OCI-M1 (cell line): ENCODE results near the gene TMEM121.
"Not testable (repeated sequence)": the region's sequence is repeated elsewhere in the genome, so short reads cannot be mapped to it uniquely, and the experiment has no call there.

ENCODE experiments used
- DNase-seq: peaks from one replicate; lab custom pipeline; 2025; lab: John Stamatoyannopoulos, UW

Gene TMEM121

DNA sequence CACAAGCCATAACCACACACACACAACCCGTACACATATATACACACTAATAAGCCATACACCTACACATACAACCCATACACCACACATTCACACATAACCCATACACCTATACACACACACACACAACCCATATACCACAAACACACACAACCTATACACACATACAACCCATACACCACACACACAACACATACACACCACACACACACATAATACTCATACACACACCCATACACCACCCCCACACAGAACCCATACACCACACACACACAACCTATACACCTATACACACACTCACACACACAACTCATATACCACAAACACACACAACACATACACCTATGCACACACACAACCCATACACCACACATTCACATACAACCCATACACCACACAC, 44.1 kb downstream of the TMEM121 start:
- no peak for DNase-seq

GRCh38 chr14:105571181-105571951, 45.0 kb downstream of the TMEM121 start:
- not testable (repeated sequence) for DNase-seq

DNA sequence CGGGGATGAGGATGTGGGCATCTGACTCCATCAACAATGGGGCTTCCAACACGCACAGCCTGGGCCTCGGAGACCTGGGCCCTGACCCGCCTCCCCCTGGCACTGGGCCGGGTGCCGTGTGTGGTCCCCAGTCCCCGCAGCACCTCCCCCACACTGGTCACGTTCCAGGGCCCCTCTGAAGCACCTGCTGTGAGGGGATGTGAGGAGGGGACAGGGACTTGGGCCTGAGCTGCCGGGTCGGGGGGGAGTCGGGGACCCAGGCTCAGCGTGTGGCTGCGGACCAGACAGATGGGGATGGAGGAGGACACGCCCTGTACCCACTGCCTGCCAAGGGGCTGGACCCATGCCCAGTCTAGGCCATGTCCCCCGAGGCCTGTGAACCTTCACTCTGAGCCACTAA, 45.7 kb downstream of the TMEM121 start:
- not testable (repeated sequence) for DNase-seq

DNA sequence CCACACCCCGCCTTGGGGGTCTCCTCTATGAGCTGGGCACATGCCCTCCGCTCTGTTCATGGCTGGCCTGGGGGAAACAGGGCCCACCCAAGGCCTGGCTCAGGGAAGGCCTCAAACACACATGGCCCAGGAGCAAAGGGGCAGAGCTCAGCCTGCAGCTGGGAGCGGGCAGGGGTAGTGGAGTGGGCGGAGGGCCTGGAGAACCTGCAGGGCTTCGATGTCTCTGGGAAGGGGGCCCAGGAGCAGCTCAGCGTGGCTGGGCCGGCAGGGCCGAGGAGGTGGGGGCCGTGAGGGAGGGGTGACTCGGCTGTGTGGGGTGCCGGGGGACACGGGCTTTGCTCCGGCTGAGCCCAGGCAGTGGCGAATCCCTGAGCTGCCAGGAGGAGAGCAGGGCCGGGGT, 47.5 kb downstream of the TMEM121 start:
- DNase-seq, result not testable (repeated sequence)

- DNase-seq, result not testable (repeated sequence)
Measured at GRCh38 chr14:105574411-105574810, 48.0 kb downstream of the TMEM121 start.

DNA sequence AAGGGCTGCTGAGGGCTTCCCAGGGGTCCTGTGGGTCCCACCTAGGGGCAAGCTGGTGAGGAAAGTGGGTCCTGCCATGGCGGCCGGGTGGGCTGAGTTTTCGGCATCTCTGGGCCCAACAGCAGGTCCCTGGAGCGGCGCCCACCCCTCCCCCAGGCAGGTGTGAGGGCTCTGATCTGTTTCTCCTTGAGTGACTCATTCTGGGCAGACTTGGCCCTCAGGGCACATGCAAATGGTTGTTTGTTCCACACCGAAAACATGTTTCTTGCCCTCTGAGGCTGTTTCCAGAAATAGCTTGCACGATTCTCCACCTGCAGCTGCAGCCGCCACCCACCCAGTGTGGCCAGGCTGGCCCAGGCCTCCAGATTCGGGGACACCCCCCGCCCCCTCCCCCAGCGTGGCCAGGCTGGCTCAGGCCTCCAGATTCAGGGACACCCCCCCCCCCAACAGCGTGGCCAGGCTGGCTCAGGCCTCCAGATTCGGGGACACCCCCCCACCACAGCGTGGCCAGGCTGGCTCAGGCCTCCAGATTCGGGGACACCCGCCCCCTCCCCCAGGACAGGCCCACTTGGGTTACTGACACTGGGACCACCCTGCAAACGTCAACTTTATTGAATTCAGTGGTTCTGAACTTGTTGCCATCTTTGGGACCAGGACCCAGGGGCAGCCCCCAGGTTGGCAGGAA, 48.8 kb downstream of the TMEM121 start:
- DNase-seq, result not testable (repeated sequence)

DNA sequence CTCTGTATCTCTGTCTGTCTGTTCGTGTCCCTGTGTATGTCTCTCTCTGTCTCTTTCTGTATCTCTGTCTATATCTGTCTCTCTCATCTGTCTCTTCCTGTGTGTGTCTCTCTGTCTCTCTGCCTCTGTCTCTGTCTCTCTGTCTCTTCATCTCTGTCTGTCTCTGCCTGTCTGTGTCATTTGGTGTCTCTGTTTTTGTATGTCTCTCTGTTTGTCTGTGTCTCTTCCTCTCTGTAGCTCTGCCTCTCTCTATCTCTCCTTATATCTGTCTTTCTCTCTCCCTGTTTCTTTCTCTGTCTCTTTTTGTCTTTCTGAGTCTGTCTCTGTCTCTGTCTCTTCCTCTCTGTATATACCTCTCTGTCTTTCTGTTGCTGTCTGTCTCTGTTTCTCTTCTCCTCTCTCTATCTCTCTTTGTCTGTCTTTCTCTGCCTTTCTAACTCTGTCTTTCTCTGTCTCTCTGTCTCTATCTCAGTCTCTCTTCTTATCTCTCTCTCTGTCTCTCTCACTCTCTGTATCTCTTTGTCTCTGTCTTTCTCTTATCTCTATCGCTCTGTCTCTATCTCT, 50.2 kb downstream of the TMEM121 start:
- DNase-seq, result no peak

DNA sequence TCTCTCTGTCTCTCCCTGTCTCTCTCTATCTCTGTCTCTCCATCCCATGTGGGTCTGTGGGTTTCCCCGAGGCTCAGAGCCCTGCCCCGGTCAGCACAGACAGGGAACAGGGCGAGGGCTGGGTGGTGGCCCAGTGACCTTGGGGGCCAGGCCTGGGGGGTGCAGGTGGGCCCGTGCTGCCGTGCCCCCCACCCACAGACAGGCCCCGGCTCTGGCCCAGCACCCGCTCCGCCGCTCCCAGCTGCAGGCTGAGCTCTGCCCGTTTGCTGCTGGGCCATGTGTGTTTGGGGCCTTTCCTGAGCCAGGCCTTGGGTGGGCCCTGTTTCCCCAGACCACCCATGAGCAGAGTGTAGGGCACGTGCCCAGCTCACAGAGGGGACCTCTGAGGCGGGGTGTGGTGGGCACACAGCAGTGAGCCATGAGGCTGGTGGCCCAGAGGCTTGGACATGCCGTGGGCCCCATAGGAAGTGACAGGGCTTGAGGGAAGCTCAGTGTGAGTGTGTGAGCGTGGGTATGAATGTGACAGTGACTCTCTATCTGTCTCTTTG, 51.0 kb downstream of the TMEM121 start:
- no peak for DNase-seq

GRCh38 chr14:105578070-105578469, 51.7 kb downstream of the TMEM121 start:
- DNase-seq, result no peak

GRCh38 chr14:105579221-105579620, 52.8 kb downstream of the TMEM121 start:
- DNase-seq, result not testable (repeated sequence)
